ENCODE measurements around the gene QSOX2.

QSOX2 gene

DNA sequence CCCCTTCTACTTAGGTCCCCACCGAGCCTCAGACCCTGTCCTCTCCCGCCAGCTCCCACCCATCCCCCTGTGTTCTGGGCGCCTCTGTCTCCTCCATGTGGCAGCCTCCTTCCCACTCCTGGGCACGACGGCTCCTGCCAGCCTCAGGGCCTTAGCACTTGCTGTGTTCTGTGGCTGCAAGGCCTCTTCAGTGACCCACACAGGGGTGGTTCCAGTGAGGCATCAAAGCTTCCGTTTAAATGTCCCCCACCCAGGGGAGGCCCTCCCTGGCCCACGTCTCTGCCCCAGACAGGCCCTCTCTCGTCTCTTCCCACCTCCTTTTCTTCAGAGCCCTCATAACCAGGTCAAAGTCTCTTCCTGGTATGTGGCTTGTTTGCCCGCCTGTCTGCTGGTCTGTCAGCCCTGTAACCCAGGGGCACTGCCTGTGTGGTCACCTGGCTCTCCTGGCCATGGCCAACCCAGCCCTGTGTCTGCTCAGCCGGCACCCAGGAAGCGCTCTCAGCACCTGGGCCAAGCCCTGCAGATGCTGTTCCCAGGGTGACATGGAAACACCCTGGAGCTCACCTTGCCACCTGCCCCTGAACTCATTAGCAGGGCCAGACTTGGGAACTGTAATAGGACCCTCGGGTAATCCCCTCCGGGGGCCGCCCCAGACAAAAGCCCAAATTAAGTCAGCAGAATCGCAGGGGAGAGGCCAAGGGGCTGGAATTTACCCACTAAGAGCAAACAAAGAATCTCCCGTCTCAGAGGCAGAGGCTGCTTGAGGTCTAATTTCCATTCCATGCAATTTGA, 74.4 kb downstream of the QSOX2 start:
- DNase-seq: peak; percentile 85

- DNase-seq: no peak
Measured at GRCh38 chr9:136170006-136170901, 75.4 kb downstream of the QSOX2 start.

- DNase-seq: no peak
Measured at GRCh38 chr9:136169495-136169894, 76.1 kb downstream of the QSOX2 start.

GRCh38 chr9:136163248-136163850, 82.3 kb downstream of the QSOX2 start:
- DNase-seq: no peak

DNA sequence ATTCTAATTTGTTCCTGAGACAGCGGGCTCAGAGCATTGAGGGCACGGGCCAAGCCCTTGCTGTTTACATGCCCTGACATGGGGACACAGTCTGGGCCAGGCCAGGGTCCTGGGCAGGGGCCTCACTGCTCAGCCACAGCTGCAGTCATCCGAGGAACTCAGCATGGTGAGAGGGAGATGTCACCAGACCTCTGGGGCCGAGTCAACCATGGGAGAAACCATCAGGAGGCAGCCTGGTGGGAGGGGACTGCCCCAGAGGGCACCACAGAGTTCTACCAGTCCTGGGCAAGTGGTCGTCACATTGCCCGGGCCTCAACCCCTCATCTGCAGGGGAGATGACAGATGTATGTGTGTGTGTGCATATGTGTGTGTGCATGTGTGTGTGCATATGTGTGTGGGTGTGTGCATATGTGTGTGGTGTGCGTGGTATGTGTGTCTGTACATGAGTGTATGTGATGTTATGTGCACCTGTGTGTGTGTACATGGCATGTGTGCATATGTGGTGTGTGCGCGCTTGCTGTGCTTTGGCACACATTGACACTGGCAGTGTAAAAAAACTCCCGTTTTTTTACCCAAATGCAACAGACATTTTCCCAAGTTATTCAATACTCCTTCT, 84.5 kb downstream of the QSOX2 start:
- DNase-seq: no peak

DNA sequence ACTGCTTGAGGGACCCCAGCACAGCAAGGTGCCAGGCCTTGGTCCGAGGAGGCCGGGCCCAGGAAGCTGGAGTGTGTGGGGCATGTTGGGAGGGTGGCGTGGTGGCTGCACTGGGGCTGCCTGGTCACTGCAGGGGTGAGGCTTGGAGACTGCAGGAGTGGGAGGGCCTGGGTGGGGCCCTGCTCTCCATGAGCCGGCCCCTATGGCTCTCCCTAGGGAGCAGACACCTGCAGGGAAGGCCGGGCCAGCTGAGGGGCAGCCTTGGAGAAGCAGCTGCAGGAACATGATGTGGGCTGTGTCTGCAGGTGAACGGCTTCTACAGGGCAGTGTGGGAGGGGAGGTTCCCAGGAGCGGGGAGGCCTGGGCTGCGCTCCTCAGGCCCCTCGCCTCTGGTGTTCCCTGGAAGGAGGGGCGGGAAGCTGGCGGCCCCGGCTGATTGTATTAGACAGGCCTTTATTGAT, 85.2 kb downstream of the QSOX2 start:
- DNase-seq: peak; percentile 81

- DNase-seq: no peak
Measured at GRCh38 chr9:136159851-136160250, 85.8 kb downstream of the QSOX2 start.

DNA sequence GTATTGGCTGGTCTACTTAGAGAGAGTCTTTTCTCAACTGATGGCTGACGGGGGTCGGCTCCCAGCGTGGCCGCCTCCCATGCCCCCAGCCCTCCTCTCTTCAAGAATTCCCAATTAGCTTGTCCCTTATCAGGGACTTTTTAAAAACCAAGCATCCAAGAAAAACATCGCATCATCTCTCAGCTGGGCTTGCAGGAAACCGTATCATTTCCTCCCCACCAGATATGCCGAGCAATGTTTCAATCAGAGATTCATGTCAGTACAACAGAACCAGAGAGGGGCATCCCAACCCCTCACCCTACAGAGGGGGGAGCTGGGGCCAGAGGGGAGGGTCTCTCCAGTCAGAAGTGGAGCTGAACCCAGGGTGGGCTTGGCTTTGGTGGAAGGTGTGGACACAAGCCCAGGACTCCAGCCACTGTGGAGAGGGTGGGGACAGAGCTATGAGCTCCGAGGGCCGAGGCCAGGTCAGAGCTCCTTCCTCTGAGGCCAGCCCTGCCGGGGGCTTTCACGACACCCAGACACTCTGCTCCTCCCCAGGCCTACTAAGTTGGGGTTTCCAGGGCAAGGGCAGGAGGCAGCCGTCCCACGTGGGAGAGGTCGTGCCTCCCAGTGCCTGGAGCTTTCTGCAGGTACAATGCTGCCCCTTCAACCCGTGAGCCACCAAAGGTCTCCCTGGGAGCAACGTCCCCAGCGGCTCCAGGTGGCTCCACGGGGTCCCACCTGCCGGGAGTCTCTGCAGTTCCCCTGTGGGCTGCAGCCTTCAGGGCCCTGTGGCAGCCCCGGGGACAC, 87.9 kb downstream of the QSOX2 start:
- no peak for DNase-seq

Measured in DMS153 (cell line).